ENCODE data around the gene RNF32.

GRCh38 chr7:156614434-156615264 is 25.9 kb upstream of the RNF32 start:
- TF ChIP-seq ARNTL (CRISPR knock-in tag; IDR thresholded peaks at IDR 0.05; ENCODE audit: borderline replicate concordance, low read depth) = no peak
- TF ChIP-seq, protein P1, sequence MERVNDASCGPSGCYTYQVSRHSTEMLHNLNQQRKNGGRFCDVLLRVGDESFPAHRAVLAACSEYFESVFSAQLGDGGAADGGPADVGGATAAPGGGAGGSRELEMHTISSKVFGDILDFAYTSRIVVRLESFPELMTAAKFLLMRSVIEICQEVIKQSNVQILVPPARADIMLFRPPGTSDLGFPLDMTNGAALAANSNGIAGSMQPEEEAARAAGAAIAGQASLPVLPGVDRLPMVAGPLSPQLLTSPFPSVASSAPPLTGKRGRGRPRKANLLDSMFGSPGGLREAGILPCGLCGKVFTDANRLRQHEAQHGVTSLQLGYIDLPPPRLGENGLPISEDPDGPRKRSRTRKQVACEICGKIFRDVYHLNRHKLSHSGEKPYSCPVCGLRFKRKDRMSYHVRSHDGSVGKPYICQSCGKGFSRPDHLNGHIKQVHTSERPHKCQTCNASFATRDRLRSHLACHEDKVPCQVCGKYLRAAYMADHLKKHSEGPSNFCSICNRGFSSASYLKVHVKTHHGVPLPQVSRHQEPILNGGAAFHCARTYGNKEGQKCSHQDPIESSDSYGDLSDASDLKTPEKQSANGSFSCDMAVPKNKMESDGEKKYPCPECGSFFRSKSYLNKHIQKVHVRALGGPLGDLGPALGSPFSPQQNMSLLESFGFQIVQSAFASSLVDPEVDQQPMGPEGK (CRISPR knock-in tag; IDR thresholded peaks at IDR 0.05; ENCODE audit: borderline replicate concordance) = no peak
